SK-N-SH treated with all-trans-retinoic acid at 6 μM for 48 hours (cell line): ENCODE results near the gene DOC2A.

ENCODE experiments used
- ATAC-seq: fragments of 200-7000 bp; cut with Tn5 transposase; 3 replicates; pipeline ENCODE4 v1.9.1; 2020; ENCODE audit warnings: mild to moderate bottlenecking, moderate library complexity
- ARNTL ChIP-seq: fragments of 450-650 bp; formaldehyde crosslinking; IDR thresholded peaks from 2 replicates; pipeline ENCODE4 v1.5.0; 2020; ENCODE audit warnings: low read depth, mild to moderate bottlenecking, moderate library complexity, borderline replicate concordance
- BACH2 ChIP-seq: fragments of 250-450 bp; sonication (Bioruptor Pico); IDR thresholded peaks from 2 replicates; pipeline ENCODE4 v1.9.0; 2021; ENCODE audit warnings: mild to moderate bottlenecking, borderline replicate concordance
- CREB5 ChIP-seq: fragments of 250-450 bp; sonication (Bioruptor Pico); IDR thresholded peaks from 2 replicates; pipeline ENCODE4 v1.5.1; 2020; ENCODE audit warnings: low read depth, mild to moderate bottlenecking, moderate library complexity
- CSDC2 ChIP-seq: fragments of 250-450 bp; sonication (Bioruptor Pico); IDR thresholded peaks from 2 replicates; pipeline ENCODE4 v1.5.0; 2020; ENCODE audit warnings: mild to moderate bottlenecking, moderate library complexity
- CSRNP3 ChIP-seq: fragments of 250-450 bp; sonication (Bioruptor Pico); IDR thresholded peaks from 2 replicates; pipeline ENCODE4 v1.5.1; 2021; ENCODE audit warnings: mild to moderate bottlenecking, moderate library complexity
- ESRRG ChIP-seq: fragments of 250-450 bp; sonication (Bioruptor Pico); IDR thresholded peaks from 2 replicates; pipeline ENCODE4 v1.6.1; 2021; ENCODE audit warnings: mild to moderate bottlenecking
- GLIS3 ChIP-seq: fragments of 250-450 bp; sonication (Bioruptor Pico); IDR thresholded peaks from 2 replicates; pipeline ENCODE4 v1.5.0; 2020; ENCODE audit warnings: mild to moderate bottlenecking, moderate library complexity
- ISL1 ChIP-seq: fragments of 250-450 bp; sonication (Bioruptor Pico); IDR thresholded peaks from 2 replicates; pipeline ENCODE4 v2.1.2; 2022; ENCODE audit warnings: mild to moderate bottlenecking, moderate library complexity
- PATZ1 ChIP-seq: fragments of 250-450 bp; sonication (Bioruptor Pico); IDR thresholded peaks from 2 replicates; pipeline ENCODE4 v1.8.0; 2020; ENCODE audit warnings: mild to moderate bottlenecking, moderate library complexity, borderline replicate concordance
- POU6F1 ChIP-seq: fragments of 250-450 bp; sonication (Bioruptor Pico); IDR thresholded peaks from 2 replicates; pipeline ENCODE4 v1.8.0; 2021; ENCODE audit warnings: low read depth, mild to moderate bottlenecking, moderate library complexity, borderline replicate concordance
- SNAI2 ChIP-seq: fragments of 250-450 bp; sonication (Bioruptor Pico); IDR thresholded peaks from 2 replicates; pipeline ENCODE4 v1.5.0; 2020; ENCODE audit warnings: mild to moderate bottlenecking, moderate library complexity
- TCF4 ChIP-seq: fragments of 250-450 bp; sonication (Bioruptor Pico); IDR thresholded peaks from 2 replicates; pipeline ENCODE4 v1.8.0; 2021; ENCODE audit warnings: mild to moderate bottlenecking, moderate library complexity, borderline replicate concordance
- TSHZ2 ChIP-seq: fragments of 250-450 bp; sonication (Bioruptor Pico); IDR thresholded peaks from 2 replicates; pipeline ENCODE4 v1.5.0; 2020; ENCODE audit warnings: mild to moderate bottlenecking, moderate library complexity
- ZC3H10 ChIP-seq: fragments of 250-450 bp; sonication (Bioruptor Pico); IDR thresholded peaks from 2 replicates; pipeline ENCODE4 v1.5.1; 2021; ENCODE audit warnings: mild to moderate bottlenecking, moderate library complexity
- ZFP3 ChIP-seq: fragments of 250-450 bp; sonication (Bioruptor Pico); IDR thresholded peaks from 2 replicates; pipeline ENCODE4 v1.5.0; 2020; ENCODE audit warnings: mild to moderate bottlenecking, moderate library complexity
- ZFP30 ChIP-seq: fragments of 450-650 bp; formaldehyde crosslinking; IDR thresholded peaks from 2 replicates; pipeline ENCODE4 v1.5.0; 2022; ENCODE audit warnings: mild to moderate bottlenecking, moderate library complexity
- ZNF565 ChIP-seq: fragments of 450-650 bp; formaldehyde crosslinking; conservative IDR thresholded peaks from 2 replicates; pipeline ENCODE4 v1.5.0; 2020; ENCODE audit warnings: low read depth, mild to moderate bottlenecking, moderate library complexity
- ZNF8 ChIP-seq: fragments of 450-650 bp; formaldehyde crosslinking; IDR thresholded peaks from 2 replicates; pipeline ENCODE4 v1.5.0; 2020; ENCODE audit warnings: mild to moderate bottlenecking, moderate library complexity

DOC2A gene

GRCh38 chr16:29985271-29985811 lies 25.5 kb downstream of the DOC2A start:
- no peak for ATAC-seq
- TF ChIP-seq ESRRG (CRISPR knock-in tag) = no peak
- no peak for TF ChIP-seq BACH2 (CRISPR knock-in tag)
- TF ChIP-seq CREB5 (CRISPR knock-in tag) = no peak
- TF ChIP-seq ZNF565 (CRISPR knock-in tag) = no peak
- TF ChIP-seq POU6F1 (CRISPR knock-in tag) = no peak
- TF ChIP-seq ZNF8 (CRISPR knock-in tag) = no peak
- TF ChIP-seq ZFP30 (CRISPR knock-in tag) = no peak
- no peak for TF ChIP-seq CSDC2 (CRISPR knock-in tag)
- TF ChIP-seq ARNTL = no peak
- TF ChIP-seq GLIS3 (CRISPR knock-in tag) = no peak
- no peak for TF ChIP-seq SNAI2
- no peak for TF ChIP-seq PATZ1 (CRISPR knock-in tag)
- no peak for TF ChIP-seq TCF4 (CRISPR knock-in tag)
- no peak for TF ChIP-seq ZFP3 (CRISPR knock-in tag)
- TF ChIP-seq CSRNP3 (CRISPR knock-in tag) = no peak
- TF ChIP-seq TSHZ2 (CRISPR knock-in tag) = no peak
- TF ChIP-seq ISL1 (CRISPR knock-in tag) = no peak

- no peak for TF ChIP-seq TSHZ2 (CRISPR knock-in tag)
- TF ChIP-seq ZFP30 (CRISPR knock-in tag) = no peak
- no peak for TF ChIP-seq ZC3H10 (CRISPR knock-in tag)
- no peak for TF ChIP-seq CREB5 (CRISPR knock-in tag)
- ATAC-seq = no peak
Measured at GRCh38 chr16:29984764-29985147, 26.1 kb downstream of the DOC2A start.
